ENCODE results near the gene FAM120C.

- no peak for TF ChIP-seq CTCF (IDR thresholded peaks at IDR 0.05)
- TF ChIP-seq POLR2A (IDR thresholded peaks at IDR 0.05): no peak
These were observed 115.3 kb downstream of the FAM120C start for GRCh38 chrX:54067766-54068165.
